Upper lobe of right lung (tissue), 1 donor: ENCODE measurements around the gene CERS6. TPM values are rescaled to one million over a fixed set of nuclear protein-coding genes. Genes with fewer than 3 reads are reported as not detected.
"Not testable (repeated sequence)": the region's sequence is repeated elsewhere in the genome, so short reads cannot be mapped to it uniquely, and the experiment has no call there.

Experiments
- ATAC-seq: fragments of 200-7000 bp; cut with Tn5 transposase; one replicate; pipeline ENCODE4 v1.9.1; 2020; ENCODE audit warnings: mild to moderate bottlenecking, moderate library complexity
- DNase-seq: peaks from one replicate; pipeline ENCODE4 v3.0.0-alpha.2; 2020
- H3K27ac ChIP-seq: fragments of 200-600 bp; one replicate; pipeline ENCODE4 v1.8.0; 2022
- H3K27me3 ChIP-seq: fragments of 200-600 bp; one replicate; pipeline ENCODE4 v1.8.0; 2022; ENCODE audit warnings: mild to moderate bottlenecking
- H3K36me3 ChIP-seq: fragments of 200-600 bp; one replicate; pipeline ENCODE4 v1.8.0; 2022
- H3K4me1 ChIP-seq: fragments of 200-600 bp; one replicate; pipeline ENCODE4 v1.8.0; 2022
- H3K4me3 ChIP-seq: fragments of 200-600 bp; one replicate; pipeline ENCODE4 v1.8.0; 2022; ENCODE audit warnings: mild to moderate bottlenecking
- H3K9me3 ChIP-seq: fragments of 200-600 bp; one replicate; pipeline ENCODE4 v1.8.0; 2022
- intact Hi-C: fragments of 100-400 bp; cut with DNase I; formaldehyde crosslinking; loops from one replicate; pipeline ENCODE4 v1.11.0; 2022
- total RNA-seq: library from RNA; stranded (reverse); fragmentation: NEBNext Ultra II Directional; extraction: Animal tissue kit (Norgen Biotek cat#: 25700); gene quantifications from one replicate; pipeline ENCODE4 v1.2.1, GENCODE V29; 2021
- TF ChIP-seq, protein P1 (sequence below): fragments of 200-600 bp; IDR thresholded peaks from one replicate; pipeline ENCODE4 v1.8.0; 2022; ENCODE audit warnings: antibody characterized with exemption
- donor health status: DM: no; HTN: yes; CAD: no; lungs with severe emphysema.

The CERS6 gene
- total RNA-seq, 1 donor from 2014 or later = 17.8 TPM

DNA sequence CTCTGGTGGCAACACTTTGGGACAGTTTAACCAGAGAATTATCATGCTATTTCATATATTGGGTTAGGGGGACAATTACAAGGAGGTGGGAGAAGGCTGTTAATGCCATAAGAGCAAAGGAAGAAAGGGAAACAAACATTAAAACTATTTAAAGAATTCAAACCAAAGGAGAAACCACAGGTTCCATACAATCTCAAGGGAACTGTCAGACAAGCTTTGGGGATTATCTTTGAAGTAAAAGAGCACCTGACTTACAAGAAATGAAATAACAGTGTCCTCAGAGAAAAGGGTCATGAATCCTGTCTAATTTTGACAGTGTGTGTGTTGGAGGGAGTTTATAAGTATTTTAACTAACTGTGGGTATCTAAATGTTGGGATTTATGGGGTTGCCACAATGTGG lies 44.4 kb downstream of the CERS6 start:
- H3K4me3 ChIP-seq = no peak overlapping the region
- DNase-seq (no peak), ATAC-seq (no peak)
- H3K4me1 ChIP-seq = no peaks in the 10 kb centered on the region
- intact Hi-C loops = no loop called here
- no peaks in the 10 kb centered on the region for H3K27me3 ChIP-seq
- no peak overlapping the region for H3K27ac ChIP-seq
- H3K36me3 ChIP-seq = no peaks in the 10 kb centered on the region
- no peaks in the 10 kb centered on the region for H3K9me3 ChIP-seq
- TF ChIP-seq, protein P1, sequence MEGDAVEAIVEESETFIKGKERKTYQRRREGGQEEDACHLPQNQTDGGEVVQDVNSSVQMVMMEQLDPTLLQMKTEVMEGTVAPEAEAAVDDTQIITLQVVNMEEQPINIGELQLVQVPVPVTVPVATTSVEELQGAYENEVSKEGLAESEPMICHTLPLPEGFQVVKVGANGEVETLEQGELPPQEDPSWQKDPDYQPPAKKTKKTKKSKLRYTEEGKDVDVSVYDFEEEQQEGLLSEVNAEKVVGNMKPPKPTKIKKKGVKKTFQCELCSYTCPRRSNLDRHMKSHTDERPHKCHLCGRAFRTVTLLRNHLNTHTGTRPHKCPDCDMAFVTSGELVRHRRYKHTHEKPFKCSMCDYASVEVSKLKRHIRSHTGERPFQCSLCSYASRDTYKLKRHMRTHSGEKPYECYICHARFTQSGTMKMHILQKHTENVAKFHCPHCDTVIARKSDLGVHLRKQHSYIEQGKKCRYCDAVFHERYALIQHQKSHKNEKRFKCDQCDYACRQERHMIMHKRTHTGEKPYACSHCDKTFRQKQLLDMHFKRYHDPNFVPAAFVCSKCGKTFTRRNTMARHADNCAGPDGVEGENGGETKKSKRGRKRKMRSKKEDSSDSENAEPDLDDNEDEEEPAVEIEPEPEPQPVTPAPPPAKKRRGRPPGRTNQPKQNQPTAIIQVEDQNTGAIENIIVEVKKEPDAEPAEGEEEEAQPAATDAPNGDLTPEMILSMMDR = no peak

DNA sequence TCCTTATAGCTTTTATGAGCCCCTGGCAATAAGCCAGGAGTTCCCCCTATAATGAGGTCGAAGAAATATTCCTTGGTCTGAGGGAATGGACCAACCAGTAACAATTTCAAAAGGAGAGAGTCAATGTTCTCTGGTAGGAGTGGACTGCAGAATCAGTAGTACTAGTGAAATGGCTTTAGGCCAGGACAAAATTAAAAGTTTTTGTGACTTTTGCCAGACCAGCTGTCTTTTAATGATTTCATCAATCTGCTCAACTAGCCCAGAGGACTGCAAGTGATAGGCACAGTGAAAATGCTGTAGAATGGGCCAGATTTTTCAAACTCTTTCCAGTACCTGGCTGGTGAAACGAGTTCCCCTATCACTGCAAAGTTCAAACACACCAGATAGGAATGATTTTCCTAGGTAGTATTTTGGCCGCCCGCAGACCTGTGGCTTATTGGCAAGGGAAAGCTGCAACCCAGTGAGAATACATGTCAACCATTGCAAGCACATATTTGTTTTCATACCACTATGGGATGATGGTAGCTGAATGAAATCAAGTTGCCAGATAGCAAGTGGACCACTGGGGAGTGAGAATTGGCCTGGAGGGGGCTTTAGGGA lies 45.5 kb downstream of the CERS6 start:
- ATAC-seq (no peak), DNase-seq (no peak)
- Histone ChIP-seq H3K4me1 (no peaks in the 10 kb centered on the region), H3K27me3 (no peaks in the 10 kb centered on the region), H3K27ac (no peak overlapping the region), H3K9me3 (no peaks in the 10 kb centered on the region), H3K36me3 (no peaks in the 10 kb centered on the region), H3K4me3 (no peak overlapping the region)
- TF ChIP-seq, protein P1 = no peak
- intact Hi-C loops = no loop called here

DNA sequence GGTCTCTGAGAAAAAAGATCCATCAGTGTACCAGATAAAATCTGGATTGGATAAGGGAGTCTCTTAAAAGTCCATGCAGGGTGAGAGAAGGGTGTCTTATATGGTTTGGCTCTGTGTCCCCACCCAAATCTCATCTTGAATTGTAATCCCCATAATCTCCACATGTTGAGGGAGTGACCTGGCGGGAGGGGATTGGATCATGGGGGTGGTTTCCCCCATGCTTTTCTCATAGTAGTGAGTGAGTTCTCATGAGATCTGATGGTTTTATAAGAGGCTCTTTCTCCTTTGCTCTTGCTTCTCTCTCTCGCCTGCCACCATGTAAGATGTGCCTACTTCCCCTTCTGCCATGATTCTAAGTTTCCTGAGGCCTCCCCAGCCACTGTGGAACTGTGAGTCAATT lies 46.8 kb downstream of the CERS6 start:
- H3K9me3 ChIP-seq, ATAC-seq, H3K27ac ChIP-seq, intact Hi-C loops, DNase-seq, H3K4me1 ChIP-seq, H3K27me3 ChIP-seq, H3K36me3 ChIP-seq, H3K4me3 ChIP-seq: not testable (repeated sequence)

DNA sequence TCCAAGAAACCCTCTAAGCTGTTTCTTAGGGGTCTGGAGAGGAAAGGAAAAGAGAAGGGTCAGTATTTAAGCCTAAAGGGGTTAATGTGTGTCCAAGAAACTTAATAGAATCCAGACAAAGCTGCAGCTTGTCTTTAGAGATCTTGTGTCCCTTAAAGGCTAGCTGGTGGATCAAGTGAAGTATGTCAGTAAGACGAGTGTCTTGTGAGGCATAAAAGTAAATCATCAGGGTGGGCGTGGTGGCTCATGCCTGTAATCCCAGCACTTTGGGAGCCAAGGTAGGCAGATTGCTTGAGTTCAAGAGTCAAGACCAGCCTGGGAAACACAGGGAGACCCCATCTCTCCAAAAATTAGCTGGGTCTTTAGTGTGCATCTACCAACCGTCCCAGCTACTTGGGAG lies 47.8 kb downstream of the CERS6 start:
- ATAC-seq = no peak
- no peak overlapping the region for H3K27ac ChIP-seq
- H3K4me1 ChIP-seq = no peaks in the 10 kb centered on the region
- no peaks in the 10 kb centered on the region for H3K27me3 ChIP-seq
- H3K36me3 ChIP-seq = no peaks in the 10 kb centered on the region
- intact Hi-C loops = no loop called here
- no peak for DNase-seq
- TF ChIP-seq, protein P1 = no peak
- H3K9me3 ChIP-seq = no peaks in the 10 kb centered on the region
- H3K4me3 ChIP-seq = no peak overlapping the region

DNA sequence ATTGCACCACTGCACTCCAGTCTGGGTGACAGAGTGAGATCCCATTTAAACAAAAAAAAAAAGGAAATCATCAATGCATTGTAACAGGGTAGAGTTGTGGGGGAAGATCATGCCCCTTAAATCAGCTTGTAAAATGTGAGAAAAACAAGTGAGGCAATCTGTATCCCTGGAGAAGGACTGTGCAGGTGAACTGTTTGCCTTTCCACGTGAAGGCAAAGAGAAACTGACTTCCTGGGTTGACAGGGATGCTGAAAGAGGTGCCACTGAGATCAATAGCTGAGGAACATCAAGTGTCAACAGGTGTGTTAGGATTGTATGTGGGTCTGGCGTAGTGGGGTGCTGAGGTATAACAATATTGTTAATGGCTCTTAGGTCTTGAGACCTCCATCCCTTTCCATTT lies 48.3 kb downstream of the CERS6 start:
- TF ChIP-seq, protein P1 = no peak
- DNase-seq (no peak), ATAC-seq (no peak)
- no peak overlapping the region for H3K4me3 ChIP-seq
- intact Hi-C loops = no loop called here
- no peak overlapping the region for H3K27ac ChIP-seq
- no peaks in the 10 kb centered on the region for H3K4me1 ChIP-seq
- no peaks in the 10 kb centered on the region for H3K27me3 ChIP-seq
- H3K9me3 ChIP-seq = no peaks in the 10 kb centered on the region
- no peaks in the 10 kb centered on the region for H3K36me3 ChIP-seq

DNA sequence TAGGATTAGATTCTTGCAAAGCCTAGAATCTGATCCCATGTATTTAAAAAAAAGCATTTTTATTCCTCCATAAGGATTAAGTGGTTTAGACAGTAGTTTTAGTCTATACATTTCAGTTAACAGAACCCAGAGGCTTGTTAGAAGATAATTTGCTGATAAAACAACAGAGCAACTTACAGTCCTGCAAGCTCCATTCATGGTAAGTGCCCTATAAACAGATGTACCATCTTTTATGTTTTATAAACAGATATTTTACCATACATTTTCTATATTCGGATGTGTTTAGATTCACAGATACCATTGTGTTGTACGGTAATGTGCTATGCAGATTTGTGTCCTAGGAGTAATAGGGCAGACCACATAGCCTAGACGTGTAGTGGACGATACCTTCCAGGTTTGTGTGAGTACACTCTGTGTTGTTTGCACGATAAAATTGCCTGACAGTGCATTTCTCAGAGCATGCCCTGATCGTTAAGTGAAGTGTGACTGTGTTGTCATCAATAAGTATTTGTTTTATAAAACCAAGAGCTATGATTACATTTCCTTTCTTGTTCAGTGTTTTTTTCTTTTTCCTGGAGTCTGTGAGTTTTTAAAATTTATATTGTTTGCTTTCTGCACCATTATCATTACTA lies 54.2 kb downstream of the CERS6 start:
- TF ChIP-seq, protein P1 = no peak
- Histone ChIP-seq H3K4me1 (no peaks in the 10 kb centered on the region), H3K27ac (no peak overlapping the region), H3K9me3 (no peaks in the 10 kb centered on the region), H3K36me3 (no peaks in the 10 kb centered on the region), H3K27me3 (no peaks in the 10 kb centered on the region), H3K4me3 (no peak overlapping the region)
- DNase-seq (no peak), ATAC-seq (no peak)
- intact Hi-C loops = no loop called here
